Endothelial cell of umbilical vein (primary cell): ENCODE measurements around the gene TULP4. TPM values are rescaled to one million over a fixed set of nuclear protein-coding genes. Genes with fewer than 3 reads are reported as not detected.

ENCODE experiments used
- BruUV-seq: library from RNA; stranded (reverse); fragments of 400-500 nt; replicated peaks from 2 replicates; lab custom pipeline; 2021; lab: Mats Ljungman, UMichigan
- CTCF ChIA-PET: fragments of 300-600, 350-600 bp; sonication (Branson Sonifier 250); formaldehyde crosslinking; loops from one replicate; lab custom pipeline; 2021; ENCODE audit warnings: antibody characterized with exemption, inconsistent platforms; lab: Charles Lee
- POLR2A ChIA-PET: fragments of 300-600, 350-600 bp; sonication (Branson Sonifier 250); formaldehyde crosslinking; loops from one replicate; lab custom pipeline; 2021; ENCODE audit warnings: antibody characterized with exemption, inconsistent platforms; lab: Charles Lee
- DNase-seq: peaks from one replicate; pipeline ENCODE4 v3.0.0-alpha.2; 2011; ENCODE audit warnings: low read depth, low spot score
- FAIRE-seq: peaks from 2 replicates; lab custom pipeline; 2011; peaks lifted over from hg19 to GRCh38; lab: Jason Lieb, UNC
- H2AFZ ChIP-seq: 2 replicates; pipeline ENCODE4 v1.6.0; 2012; ENCODE audit warnings: low read depth, low read length, control low read depth, inconsistent platforms
- H3K27ac ChIP-seq: 2 replicates; pipeline ENCODE4 v1.5.1; 2011; ENCODE audit warnings: low read depth, mild to moderate bottlenecking, control low read depth, low read length, moderate library complexity; ENCODE audit not compliant: insufficient read depth
- H3K27me3 ChIP-seq, 2 experiments: 2 replicates each; pipeline versions ENCODE4 v1.6.0 to v1.6.1; 2011; ENCODE audit warnings: low read length in 2 of 2, mixed read lengths in 1 of 2; ENCODE audit not compliant: control insufficient read depth in 2 of 2, insufficient read depth in 2 of 2
- H3K36me3 ChIP-seq, 2 experiments: 2 replicates in 1 of 2; 3 replicates in 1 of 2; pipeline ENCODE4 v1.5.1; 2011; ENCODE audit warnings: low read length in 2 of 2, mild to moderate bottlenecking in 1 of 2, moderate library complexity in 1 of 2; ENCODE audit not compliant: control insufficient read depth in 2 of 2, insufficient read depth in 2 of 2; ENCODE audit errors: extremely low read depth in 1 of 2
- H3K4me1 ChIP-seq: 3 replicates; pipeline ENCODE4 v1.5.1; 2011; ENCODE audit warnings: mild to moderate bottlenecking, low read length; ENCODE audit not compliant: control insufficient read depth, insufficient read depth; ENCODE audit errors: extremely low read depth
- H3K4me2 ChIP-seq: 2 replicates; pipeline ENCODE4 v1.6.1; 2011; ENCODE audit warnings: low read length, control low read depth, mixed read lengths; ENCODE audit not compliant: insufficient read depth
- H3K4me3 ChIP-seq, 3 experiments: fragments of 200-600 bp in 1 of 3; sonication (generic), shearing (Covaris generic) in 1 of 3; replicated peaks in 1 of 3; 2 replicates each; pipeline ENCODE4 v1.5.1; 2011 to 2016; ENCODE audit warnings: control low read depth in 3 of 3, low read length in 3 of 3, mild to moderate bottlenecking in 2 of 3, inconsistent platforms in 1 of 3, low read depth in 1 of 3, moderate library complexity in 1 of 3; ENCODE audit not compliant: insufficient read depth in 1 of 3
- H3K79me2 ChIP-seq: 2 replicates; pipeline ENCODE4 v1.6.0; 2012; ENCODE audit warnings: low read length, inconsistent platforms; ENCODE audit not compliant: control insufficient read depth, insufficient read depth
- H3K9ac ChIP-seq: replicated peaks from 2 replicates; pipeline ENCODE3; 2011; ENCODE audit warnings: low read length, control low read depth; ENCODE audit not compliant: insufficient read depth; ENCODE audit errors: extremely low read depth
- H3K9me1 ChIP-seq: replicated peaks from 3 replicates; pipeline ENCODE4 v1.6.0; 2011; ENCODE audit warnings: mild to moderate bottlenecking, low read length; ENCODE audit not compliant: control insufficient read depth, insufficient read depth; ENCODE audit errors: extremely low read depth
- H3K9me3 ChIP-seq: replicated peaks from 2 replicates; pipeline ENCODE4 v1.5.1; 2012; ENCODE audit warnings: low read length, inconsistent platforms; ENCODE audit not compliant: control insufficient read depth, insufficient read depth
- H4K20me1 ChIP-seq: replicated peaks from 2 replicates; pipeline ENCODE3; 2011; ENCODE audit warnings: mild to moderate bottlenecking, low read length; ENCODE audit not compliant: control insufficient read depth, insufficient read depth; ENCODE audit errors: extremely low read depth
- EZH2 ChIP-seq: IDR thresholded peaks from 2 replicates; pipeline ENCODE4 v1.6.1; 2012; ENCODE audit warnings: borderline replicate concordance, low read depth, mild to moderate bottlenecking, moderate library complexity, low read length, inconsistent platforms; ENCODE audit not compliant: severe bottlenecking
- FOS ChIP-seq: IDR thresholded peaks from 2 replicates; pipeline ENCODE4 v1.6.1; 2011; ENCODE audit warnings: mild to moderate bottlenecking, low read length, moderate library complexity, borderline replicate concordance; ENCODE audit not compliant: insufficient read depth
- GATA2 ChIP-seq: IDR thresholded peaks from 2 replicates; pipeline ENCODE4 v1.7.0; 2011; ENCODE audit warnings: low read depth, mild to moderate bottlenecking, moderate library complexity, mixed read lengths, low read length; ENCODE audit not compliant: insufficient read length, insufficient read depth
- JUN ChIP-seq: IDR thresholded peaks from 2 replicates; pipeline ENCODE4 v1.6.1; 2011; ENCODE audit warnings: borderline replicate concordance, low read depth; ENCODE audit not compliant: insufficient read length, insufficient read depth
- MAX ChIP-seq: IDR thresholded peaks from 2 replicates; pipeline ENCODE4 v1.6.1; 2011; ENCODE audit not compliant: insufficient read depth, insufficient read length
- MYC ChIP-seq: IDR thresholded peaks from one replicate; pipeline ENCODE4 v1.6.1; 2011; ENCODE audit warnings: mild to moderate bottlenecking, low read depth, low read length
- POLR2A ChIP-seq: IDR thresholded peaks from 2 replicates; pipeline ENCODE4 v1.6.1; 2012; ENCODE audit warnings: low read depth, mild to moderate bottlenecking, control low read depth, low read length
- POLR2AphosphoS5 ChIP-seq: IDR thresholded peaks from 2 replicates; pipeline ENCODE4 v1.6.1; 2012; ENCODE audit warnings: low read depth, mild to moderate bottlenecking, control low read depth, low read length, moderate library complexity; ENCODE audit not compliant: insufficient read depth
- dilution Hi-C: fragments of 300-500 bp; cut with MboI; formaldehyde crosslinking; loops from one replicate; pipeline ENCODE4 v1.15.0; 2019; ENCODE audit warnings: low sequenced_read_pairs; ENCODE audit not compliant: extremely low pct_ligation_motif_present
- intact Hi-C: fragments of 100-400 bp; cut with micrococcal nuclease; formaldehyde crosslinking; loops from one replicate; pipeline ENCODE4 v1.10.0; 2022
- polyA plus RNA-seq, 4 experiments: library from polyadenylated mRNA; depleted of rRNA in 3 of 4; stranded (reverse) in 3 of 4; unstranded in 1 of 4; fragments of >200 nt; gene quantifications; 2 replicates each; pipeline versions ENCODE4 v1.2.1 to v1.2.3, GENCODE V29; 2011 to 2012; ENCODE audit warnings: missing spikeins in 1 of 4
- total RNA-seq: library from RNA; stranded (reverse); gene quantifications from 2 replicates; pipeline ENCODE4 v1.2.3, GENCODE V29; 2021
- TF ChIP-seq, protein P1 (sequence below), 2 donors: IDR thresholded peaks; 1 replicate in 1 of 2; 2 replicates in 1 of 2; pipeline ENCODE4 v1.5.1; 2011; ENCODE audit warnings: low read length in 2 of 2, mild to moderate bottlenecking in 2 of 2, moderate library complexity in 2 of 2, control low read depth in 1 of 2, inconsistent platforms in 1 of 2, low read depth in 1 of 2; ENCODE audit not compliant: insufficient read depth in 1 of 2; ENCODE audit errors: extremely low read depth in 1 of 2

The TULP4 gene
- total and polyA plus RNA-seq, 2 donors (not counting 3 experiments of a cell fraction or from before 2014, with no cell fraction given), result 10.8 to 55.1 TPM

DNA sequence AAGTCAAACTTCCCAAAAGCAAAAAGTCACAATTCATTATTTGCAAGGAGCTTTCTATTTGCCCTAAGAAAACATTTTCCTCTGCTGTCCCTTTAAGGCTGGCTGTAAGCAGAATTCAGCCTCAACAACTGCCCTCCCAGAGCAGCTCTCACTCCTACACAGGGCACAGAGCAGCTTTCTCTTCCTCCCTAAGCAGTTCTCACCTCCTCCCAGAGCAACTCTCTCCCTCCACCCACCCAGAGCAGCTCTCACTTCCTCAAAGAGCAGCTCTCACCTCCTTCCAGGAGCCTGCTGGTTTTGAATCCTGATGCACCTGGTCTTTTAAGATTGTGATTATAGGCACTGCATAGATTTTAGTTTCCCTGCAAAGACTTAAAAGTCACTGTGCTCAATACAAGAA is 127.0 kb downstream of the TULP4 start:
- DNase-seq, result no peak
- Histone ChIP-seq H4K20me1 (no peaks in the 10 kb centered on the region), H3K4me1 (no peaks in the 10 kb centered on the region), H3K9me3 (no peaks in the 10 kb centered on the region), H3K9me1 (no peaks in the 10 kb centered on the region), H3K4me3 (no peak overlapping the region), H3K36me3 (peaks cover 0 to 5% of the 10 kb centered on the region in 2 experiments), H3K27ac (no peak overlapping the region), H3K27me3 (no peaks in the 10 kb centered on the region), H3K4me2 (no peak overlapping the region), H3K9ac (no peak overlapping the region), H2AFZ (no peak overlapping the region), H3K79me2 (no peaks in the 10 kb centered on the region)
- dilution Hi-C loops (no loop called here), intact Hi-C loops (no loop called here)
- ChIA-PET POLR2A (no interaction called here), CTCF (no interaction called here)
- TF ChIP-seq POLR2AphosphoS5 (no peak), EZH2 (no peak), JUN (no peak), FOS (no peak), GATA2 (no peak), MAX (no peak), POLR2A (no peak), MYC (no peak)
- TF ChIP-seq, protein P1, sequence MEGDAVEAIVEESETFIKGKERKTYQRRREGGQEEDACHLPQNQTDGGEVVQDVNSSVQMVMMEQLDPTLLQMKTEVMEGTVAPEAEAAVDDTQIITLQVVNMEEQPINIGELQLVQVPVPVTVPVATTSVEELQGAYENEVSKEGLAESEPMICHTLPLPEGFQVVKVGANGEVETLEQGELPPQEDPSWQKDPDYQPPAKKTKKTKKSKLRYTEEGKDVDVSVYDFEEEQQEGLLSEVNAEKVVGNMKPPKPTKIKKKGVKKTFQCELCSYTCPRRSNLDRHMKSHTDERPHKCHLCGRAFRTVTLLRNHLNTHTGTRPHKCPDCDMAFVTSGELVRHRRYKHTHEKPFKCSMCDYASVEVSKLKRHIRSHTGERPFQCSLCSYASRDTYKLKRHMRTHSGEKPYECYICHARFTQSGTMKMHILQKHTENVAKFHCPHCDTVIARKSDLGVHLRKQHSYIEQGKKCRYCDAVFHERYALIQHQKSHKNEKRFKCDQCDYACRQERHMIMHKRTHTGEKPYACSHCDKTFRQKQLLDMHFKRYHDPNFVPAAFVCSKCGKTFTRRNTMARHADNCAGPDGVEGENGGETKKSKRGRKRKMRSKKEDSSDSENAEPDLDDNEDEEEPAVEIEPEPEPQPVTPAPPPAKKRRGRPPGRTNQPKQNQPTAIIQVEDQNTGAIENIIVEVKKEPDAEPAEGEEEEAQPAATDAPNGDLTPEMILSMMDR (IDR thresholded peaks at IDR 0.05; ENCODE audit: extremely low read depth in 1 of 2, insufficient read depth in 1 of 2, low read depth in 1 of 2, low read length in 2 of 2), result no peak
- FAIRE-seq, result no peak
- BruUV-seq, result no TSS peak
